ENCODE results near the gene SCRN2.
A peak's percentile ranks its signal among the peaks of the same experiment; 100 is the strongest.

The SCRN2 gene

GRCh38 chr17:47844814-47845715 is 4.0 kb upstream of the SCRN2 start:
- no peak for DNase-seq

- no peak for DNase-seq
Measured at GRCh38 chr17:47844227-47844626, 3.2 kb upstream of the SCRN2 start.

GRCh38 chr17:47843391-47843730 is 2.3 kb upstream of the SCRN2 start:
- no peak for DNase-seq

GRCh38 chr17:47841488-47842291 is 617 bp upstream of the SCRN2 start:
- no peak for DNase-seq

GRCh38 chr17:47840001-47840741 is 902 bp downstream of the SCRN2 start:
- no peak for DNase-seq

- no peak for DNase-seq
Measured at GRCh38 chr17:47839071-47839470, 2.0 kb downstream of the SCRN2 start.

- no peak for DNase-seq
Measured at GRCh38 chr17:47838636-47839035, 2.4 kb downstream of the SCRN2 start.

- DNase-seq = no peak
Measured at GRCh38 chr17:47837401-47838039, 3.6 kb downstream of the SCRN2 start.

GRCh38 chr17:47836601-47837000 is 4.5 kb downstream of the SCRN2 start:
- no peak for DNase-seq

- no peak for DNase-seq
Measured at GRCh38 chr17:47834756-47835155, 6.3 kb downstream of the SCRN2 start.

GRCh38 chr17:47831934-47832327 is 9.1 kb downstream of the SCRN2 start:
- no peak for DNase-seq

- peak; percentile 92 for DNase-seq
Measured at GRCh38 chr17:47831003-47831933, 9.8 kb downstream of the SCRN2 start, which contains the start of the genes LRRC46 and MRPL10. Gene LRRC46 (plus strand): TSS chr17:47831670. CDS start chr17:47831990, 320 bp downstream. Gene MRPL10 (minus strand): TSS chr17:47831541. CDS start chr17:47831511, 30 bp downstream.

- DNase-seq = no peak
Measured at GRCh38 chr17:47830396-47831002, 10.6 kb downstream of the SCRN2 start.

- no peak for DNase-seq
Measured at GRCh38 chr17:47829870-47830269, 11.2 kb downstream of the SCRN2 start.

- DNase-seq = no peak
Measured at GRCh38 chr17:47823519-47823918, 17.6 kb downstream of the SCRN2 start.

- DNase-seq = no peak
Measured at GRCh38 chr17:47822785-47823184, 18.3 kb downstream of the SCRN2 start.

- peak; percentile 71 for DNase-seq
Measured at GRCh38 chr17:47821424-47822391, 19.4 kb downstream of the SCRN2 start, which contains the start of gene OSBPL7. Gene OSBPL7 (minus strand): TSS chr17:47821794. CDS start chr17:47820278, 1,516 bp downstream.

GRCh38 chr17:47821031-47821423 is 20.0 kb downstream of the SCRN2 start:
- DNase-seq = no peak

GRCh38 chr17:47820033-47820789 is 20.9 kb downstream of the SCRN2 start:
- no peak for DNase-seq

All from activated CD4-positive, CD25-positive, alpha-beta regulatory T cell treated with anti-CD3 and anti-CD28 coated beads, Interleukin-2, amount 50 U/mL, for 72 hours (primary cell).